Endothelial cell of umbilical vein (primary cell): ENCODE data around the gene THSD4. TPM values are rescaled to one million over a fixed set of nuclear protein-coding genes. Genes with fewer than 3 reads are reported as not detected.

Experiments used
- BruUV-seq: library from RNA; stranded (reverse); fragments of 400-500 nt; replicated peaks from 2 replicates; lab custom pipeline; 2021; lab: Mats Ljungman, UMichigan
- CTCF ChIA-PET: fragments of 300-600, 350-600 bp; sonication (Branson Sonifier 250); formaldehyde crosslinking; loops from one replicate; lab custom pipeline; 2021; ENCODE audit warnings: antibody characterized with exemption, inconsistent platforms; lab: Charles Lee
- POLR2A ChIA-PET: fragments of 300-600, 350-600 bp; sonication (Branson Sonifier 250); formaldehyde crosslinking; loops from one replicate; lab custom pipeline; 2021; ENCODE audit warnings: antibody characterized with exemption, inconsistent platforms; lab: Charles Lee
- DNase-seq: peaks from one replicate; pipeline ENCODE4 v3.0.0-alpha.2; 2011; ENCODE audit warnings: low read depth, low spot score
- FAIRE-seq: peaks from 2 replicates; lab custom pipeline; 2011; peaks lifted over from hg19 to GRCh38; lab: Jason Lieb, UNC
- H2AFZ ChIP-seq: 2 replicates; pipeline ENCODE4 v1.6.0; 2012; ENCODE audit warnings: low read depth, low read length, control low read depth, inconsistent platforms
- H3K27ac ChIP-seq: 2 replicates; pipeline ENCODE4 v1.5.1; 2011; ENCODE audit warnings: low read depth, mild to moderate bottlenecking, control low read depth, low read length, moderate library complexity; ENCODE audit not compliant: insufficient read depth
- H3K27me3 ChIP-seq, 2 experiments: 2 replicates each; pipeline versions ENCODE4 v1.6.0 to v1.6.1; 2011; ENCODE audit warnings: low read length in 2 of 2, mixed read lengths in 1 of 2; ENCODE audit not compliant: control insufficient read depth in 2 of 2, insufficient read depth in 2 of 2
- H3K36me3 ChIP-seq, 2 experiments: 2 replicates in 1 of 2; 3 replicates in 1 of 2; pipeline ENCODE4 v1.5.1; 2011; ENCODE audit warnings: low read length in 2 of 2, mild to moderate bottlenecking in 1 of 2, moderate library complexity in 1 of 2; ENCODE audit not compliant: control insufficient read depth in 2 of 2, insufficient read depth in 2 of 2; ENCODE audit errors: extremely low read depth in 1 of 2
- H3K4me1 ChIP-seq: 3 replicates; pipeline ENCODE4 v1.5.1; 2011; ENCODE audit warnings: mild to moderate bottlenecking, low read length; ENCODE audit not compliant: control insufficient read depth, insufficient read depth; ENCODE audit errors: extremely low read depth
- H3K4me2 ChIP-seq: 2 replicates; pipeline ENCODE4 v1.6.1; 2011; ENCODE audit warnings: low read length, control low read depth, mixed read lengths; ENCODE audit not compliant: insufficient read depth
- H3K4me3 ChIP-seq, 3 experiments: fragments of 200-600 bp in 1 of 3; sonication (generic), shearing (Covaris generic) in 1 of 3; replicated peaks in 1 of 3; 2 replicates each; pipeline ENCODE4 v1.5.1; 2011 to 2016; ENCODE audit warnings: control low read depth in 3 of 3, low read length in 3 of 3, mild to moderate bottlenecking in 2 of 3, inconsistent platforms in 1 of 3, low read depth in 1 of 3, moderate library complexity in 1 of 3; ENCODE audit not compliant: insufficient read depth in 1 of 3
- H3K79me2 ChIP-seq: 2 replicates; pipeline ENCODE4 v1.6.0; 2012; ENCODE audit warnings: low read length, inconsistent platforms; ENCODE audit not compliant: control insufficient read depth, insufficient read depth
- H3K9ac ChIP-seq: replicated peaks from 2 replicates; pipeline ENCODE3; 2011; ENCODE audit warnings: low read length, control low read depth; ENCODE audit not compliant: insufficient read depth; ENCODE audit errors: extremely low read depth
- H3K9me1 ChIP-seq: replicated peaks from 3 replicates; pipeline ENCODE4 v1.6.0; 2011; ENCODE audit warnings: mild to moderate bottlenecking, low read length; ENCODE audit not compliant: control insufficient read depth, insufficient read depth; ENCODE audit errors: extremely low read depth
- H3K9me3 ChIP-seq: replicated peaks from 2 replicates; pipeline ENCODE4 v1.5.1; 2012; ENCODE audit warnings: low read length, inconsistent platforms; ENCODE audit not compliant: control insufficient read depth, insufficient read depth
- H4K20me1 ChIP-seq: replicated peaks from 2 replicates; pipeline ENCODE3; 2011; ENCODE audit warnings: mild to moderate bottlenecking, low read length; ENCODE audit not compliant: control insufficient read depth, insufficient read depth; ENCODE audit errors: extremely low read depth
- EZH2 ChIP-seq: IDR thresholded peaks from 2 replicates; pipeline ENCODE4 v1.6.1; 2012; ENCODE audit warnings: borderline replicate concordance, low read depth, mild to moderate bottlenecking, moderate library complexity, low read length, inconsistent platforms; ENCODE audit not compliant: severe bottlenecking
- FOS ChIP-seq: IDR thresholded peaks from 2 replicates; pipeline ENCODE4 v1.6.1; 2011; ENCODE audit warnings: mild to moderate bottlenecking, low read length, moderate library complexity, borderline replicate concordance; ENCODE audit not compliant: insufficient read depth
- GATA2 ChIP-seq: IDR thresholded peaks from 2 replicates; pipeline ENCODE4 v1.7.0; 2011; ENCODE audit warnings: low read depth, mild to moderate bottlenecking, moderate library complexity, mixed read lengths, low read length; ENCODE audit not compliant: insufficient read length, insufficient read depth
- JUN ChIP-seq: IDR thresholded peaks from 2 replicates; pipeline ENCODE4 v1.6.1; 2011; ENCODE audit warnings: borderline replicate concordance, low read depth; ENCODE audit not compliant: insufficient read length, insufficient read depth
- MYC ChIP-seq: IDR thresholded peaks from one replicate; pipeline ENCODE4 v1.6.1; 2011; ENCODE audit warnings: mild to moderate bottlenecking, low read depth, low read length
- POLR2A ChIP-seq: IDR thresholded peaks from 2 replicates; pipeline ENCODE4 v1.6.1; 2012; ENCODE audit warnings: low read depth, mild to moderate bottlenecking, control low read depth, low read length
- POLR2AphosphoS5 ChIP-seq: IDR thresholded peaks from 2 replicates; pipeline ENCODE4 v1.6.1; 2012; ENCODE audit warnings: low read depth, mild to moderate bottlenecking, control low read depth, low read length, moderate library complexity; ENCODE audit not compliant: insufficient read depth
- dilution Hi-C: fragments of 300-500 bp; cut with MboI; formaldehyde crosslinking; loops from one replicate; pipeline ENCODE4 v1.15.0; 2019; ENCODE audit warnings: low sequenced_read_pairs; ENCODE audit not compliant: extremely low pct_ligation_motif_present
- intact Hi-C: fragments of 100-400 bp; cut with micrococcal nuclease; formaldehyde crosslinking; loops from one replicate; pipeline ENCODE4 v1.10.0; 2022
- polyA plus RNA-seq, 4 experiments: library from polyadenylated mRNA; depleted of rRNA in 3 of 4; stranded (reverse) in 3 of 4; unstranded in 1 of 4; fragments of >200 nt; gene quantifications; 2 replicates each; pipeline versions ENCODE4 v1.2.1 to v1.2.3, GENCODE V29; 2011 to 2012; ENCODE audit warnings: missing spikeins in 1 of 4
- total RNA-seq: library from RNA; stranded (reverse); gene quantifications from 2 replicates; pipeline ENCODE4 v1.2.3, GENCODE V29; 2021
- TF ChIP-seq, protein P1 (sequence below), 2 donors: IDR thresholded peaks; 1 replicate in 1 of 2; 2 replicates in 1 of 2; pipeline ENCODE4 v1.5.1; 2011; ENCODE audit warnings: low read length in 2 of 2, mild to moderate bottlenecking in 2 of 2, moderate library complexity in 2 of 2, control low read depth in 1 of 2, inconsistent platforms in 1 of 2, low read depth in 1 of 2; ENCODE audit not compliant: insufficient read depth in 1 of 2; ENCODE audit errors: extremely low read depth in 1 of 2
- TF ChIP-seq, protein P2 (sequence below): IDR thresholded peaks from 2 replicates; pipeline ENCODE4 v1.6.1; 2011; ENCODE audit not compliant: insufficient read depth, insufficient read length

The THSD4 gene
- total and polyA plus RNA-seq, 2 donors (not counting 3 experiments of a cell fraction or from before 2014, with no cell fraction given): 9.9 to 25.4 TPM

- TF ChIP-seq, protein P1, sequence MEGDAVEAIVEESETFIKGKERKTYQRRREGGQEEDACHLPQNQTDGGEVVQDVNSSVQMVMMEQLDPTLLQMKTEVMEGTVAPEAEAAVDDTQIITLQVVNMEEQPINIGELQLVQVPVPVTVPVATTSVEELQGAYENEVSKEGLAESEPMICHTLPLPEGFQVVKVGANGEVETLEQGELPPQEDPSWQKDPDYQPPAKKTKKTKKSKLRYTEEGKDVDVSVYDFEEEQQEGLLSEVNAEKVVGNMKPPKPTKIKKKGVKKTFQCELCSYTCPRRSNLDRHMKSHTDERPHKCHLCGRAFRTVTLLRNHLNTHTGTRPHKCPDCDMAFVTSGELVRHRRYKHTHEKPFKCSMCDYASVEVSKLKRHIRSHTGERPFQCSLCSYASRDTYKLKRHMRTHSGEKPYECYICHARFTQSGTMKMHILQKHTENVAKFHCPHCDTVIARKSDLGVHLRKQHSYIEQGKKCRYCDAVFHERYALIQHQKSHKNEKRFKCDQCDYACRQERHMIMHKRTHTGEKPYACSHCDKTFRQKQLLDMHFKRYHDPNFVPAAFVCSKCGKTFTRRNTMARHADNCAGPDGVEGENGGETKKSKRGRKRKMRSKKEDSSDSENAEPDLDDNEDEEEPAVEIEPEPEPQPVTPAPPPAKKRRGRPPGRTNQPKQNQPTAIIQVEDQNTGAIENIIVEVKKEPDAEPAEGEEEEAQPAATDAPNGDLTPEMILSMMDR (IDR thresholded peaks at IDR 0.05; ENCODE audit: extremely low read depth in 1 of 2, insufficient read depth in 1 of 2, low read depth in 1 of 2, low read length in 2 of 2): no peak
- TF ChIP-seq FOS: no peak
- no peak for TF ChIP-seq EZH2
- TF ChIP-seq MYC: no peak
- no peak for TF ChIP-seq JUN
- TF ChIP-seq, protein P2, sequence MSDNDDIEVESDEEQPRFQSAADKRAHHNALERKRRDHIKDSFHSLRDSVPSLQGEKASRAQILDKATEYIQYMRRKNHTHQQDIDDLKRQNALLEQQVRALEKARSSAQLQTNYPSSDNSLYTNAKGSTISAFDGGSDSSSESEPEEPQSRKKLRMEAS: no peak
- TF ChIP-seq GATA2: no peak
- TF ChIP-seq POLR2AphosphoS5: no peak
- TF ChIP-seq POLR2A: no peak
- FAIRE-seq (no peak), DNase-seq (no peak)
- dilution Hi-C loops (no loop called here), intact Hi-C loops (no loop called here)
- no peak overlapping the region for H3K27ac ChIP-seq
- ChIA-PET POLR2A (no interaction called here), CTCF (no interaction called here)
- H3K27me3 ChIP-seq: no peaks in the 10 kb centered on the region
- H3K9ac ChIP-seq: no peak overlapping the region
- no TSS peak for BruUV-seq
- H3K4me3 ChIP-seq: no peak overlapping the region
- no peak overlapping the region for H2AFZ ChIP-seq
- H3K9me3 ChIP-seq: no peaks in the 10 kb centered on the region
- no peaks in the 10 kb centered on the region for H4K20me1 ChIP-seq
- H3K36me3 ChIP-seq: no peaks in the 10 kb centered on the region
- no peaks in the 10 kb centered on the region for H3K79me2 ChIP-seq
- H3K9me1 ChIP-seq: no peaks in the 10 kb centered on the region
- H3K4me2 ChIP-seq: no peak overlapping the region
- H3K4me1 ChIP-seq: no peaks in the 10 kb centered on the region
Measured at GRCh38 chr15:71598741-71599140, 483.5 kb downstream of the THSD4 start.
